HepG2 (cell line): Measurements from ENCODE around the gene SHISA7.

Experiments
- ZNF3 ChIP-seq: IDR thresholded peaks from 2 replicates; pipeline ENCODE4 v1.7.0; 2017; ENCODE audit warnings: inconsistent platforms
- ZNF484 ChIP-seq: sonication (generic); formaldehyde crosslinking; IDR thresholded peaks from 2 replicates; pipeline ENCODE4 v1.5.1; 2020; ENCODE audit warnings: mild to moderate bottlenecking, low read depth, missing genetic modification reagents, borderline replicate concordance

- TF ChIP-seq ZNF3 (CRISPR knock-in tag): no peak
- no peak for TF ChIP-seq ZNF484
Observed at GRCh38 chr19:55490478-55491432, 47.7 kb upstream of the SHISA7 start.
